ENCODE results near the gene BCL7C.
A peak's percentile ranks its signal among the peaks of the same experiment; 100 is the strongest.
"Not testable (repeated sequence)": the region's sequence is repeated elsewhere in the genome, so short reads cannot be mapped to it uniquely, and the experiment has no call there.

Gene BCL7C

DNA sequence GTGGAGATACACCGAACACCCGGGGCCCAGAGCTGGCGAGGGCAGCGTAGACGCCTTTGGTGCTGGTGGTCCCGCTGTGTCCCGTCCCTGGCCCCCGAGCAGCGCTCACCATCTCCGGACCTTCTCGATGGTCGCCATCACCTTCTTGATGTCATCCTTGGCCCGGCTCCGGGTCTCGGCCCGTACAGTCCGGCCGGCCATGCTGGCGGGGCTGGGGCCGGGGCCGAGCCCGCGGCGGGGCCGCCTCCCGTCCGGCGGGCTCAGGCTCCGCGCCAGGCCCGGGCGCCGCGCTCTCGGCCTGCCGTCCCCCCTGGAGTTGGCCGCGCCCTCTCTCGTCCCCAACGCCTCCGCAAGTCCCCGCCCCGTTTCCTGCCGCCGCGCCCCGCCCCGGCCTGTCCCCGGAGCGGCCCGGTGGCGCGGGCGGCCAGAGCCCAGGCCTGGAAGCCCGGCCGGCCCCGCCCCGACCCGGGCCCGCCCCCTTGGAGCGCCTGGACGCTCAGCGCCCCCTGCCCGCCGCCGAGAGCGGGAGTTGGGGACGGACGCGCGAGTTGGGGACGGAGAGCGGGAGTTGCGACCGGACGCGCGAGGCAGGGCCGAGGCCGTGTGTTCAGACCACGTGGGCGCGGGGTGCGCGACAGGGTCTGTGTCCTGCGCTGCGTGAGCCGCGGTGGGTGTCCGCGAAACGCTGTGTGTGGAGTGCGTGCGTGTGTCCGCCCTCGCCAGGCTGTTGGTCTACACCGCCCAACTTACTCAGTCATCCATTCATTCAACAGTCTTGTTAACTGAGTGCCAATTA is at the start of gene BCL7C:
Gene BCL7C (minus strand): TSS at position 334 of the 796 bp plus-strand sequence. CDS start 133 bp downstream, at position 201.
- peak; percentile 71 for DNase-seq (ENCODE audit: low read depth)

- DNase-seq (ENCODE audit: low read depth): no peak
Measured at GRCh38 chr16:30942426-30942806, 48.5 kb upstream of the BCL7C start.

- peak; percentile 45 for DNase-seq (ENCODE audit: low read depth)
Measured at GRCh38 chr16:30941600-30942425, 47.9 kb upstream of the BCL7C start.

DNA sequence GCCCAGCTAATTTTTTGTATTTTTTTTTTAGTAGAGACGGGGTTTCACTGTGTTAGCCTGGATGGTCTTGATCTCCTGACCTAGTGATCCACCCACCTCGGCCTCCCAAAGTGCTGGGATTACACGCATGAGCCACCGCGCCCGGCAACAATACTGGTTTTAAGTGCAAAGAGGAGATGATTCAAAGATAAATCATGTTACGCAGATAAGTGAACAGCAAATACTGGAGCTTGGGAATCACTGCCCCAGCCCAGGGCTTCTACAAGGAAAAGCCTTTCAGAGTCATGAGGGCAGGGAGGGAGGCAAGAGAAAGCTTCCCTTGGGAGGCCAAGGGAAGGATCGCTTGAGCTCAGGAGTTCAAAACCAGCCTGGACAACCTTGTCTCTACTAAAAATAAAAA is 45.7 kb upstream of the BCL7C start:
- DNase-seq (ENCODE audit: low read depth): not testable (repeated sequence)

- DNase-seq (ENCODE audit: low read depth): no peak
Measured at GRCh38 chr16:30937692-30938091, 43.8 kb upstream of the BCL7C start.

DNA sequence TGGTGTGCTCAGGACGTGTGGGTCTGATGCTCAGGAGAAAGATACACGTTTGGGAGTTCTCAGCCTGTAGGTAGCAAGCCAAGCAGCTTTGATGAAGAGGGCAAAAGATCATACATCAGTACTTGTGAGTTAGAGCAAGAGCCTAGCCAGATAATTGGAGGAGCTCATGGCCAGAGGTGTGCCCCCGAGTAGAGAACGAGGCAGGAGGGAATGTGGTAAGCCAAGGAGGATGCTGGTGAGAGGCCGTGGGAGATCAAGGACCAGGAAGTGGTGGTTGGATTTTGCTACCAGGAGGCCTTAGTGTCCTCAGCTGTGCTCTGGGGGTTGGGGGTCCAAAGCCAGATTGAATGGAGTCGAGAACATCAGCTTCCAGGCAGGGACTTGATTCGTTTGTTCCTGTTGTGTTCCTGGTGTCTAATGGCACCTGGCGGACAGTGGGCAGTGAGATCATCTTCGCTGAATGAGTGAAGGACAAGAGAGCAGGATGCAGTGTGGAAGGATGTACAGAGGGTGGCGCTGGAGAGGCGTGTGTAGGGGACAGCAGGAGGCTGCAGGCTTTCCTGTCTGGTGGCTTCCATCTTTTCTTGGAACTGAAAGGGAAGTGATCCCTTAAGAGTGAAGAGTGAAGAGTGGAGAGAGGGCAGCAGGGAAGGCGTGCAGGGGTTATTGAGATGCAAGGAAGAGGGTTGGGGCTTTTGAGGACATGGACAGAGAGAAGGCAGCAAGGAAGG is 41.1 kb upstream of the BCL7C start:
- no peak for DNase-seq (ENCODE audit: low read depth)

DNA sequence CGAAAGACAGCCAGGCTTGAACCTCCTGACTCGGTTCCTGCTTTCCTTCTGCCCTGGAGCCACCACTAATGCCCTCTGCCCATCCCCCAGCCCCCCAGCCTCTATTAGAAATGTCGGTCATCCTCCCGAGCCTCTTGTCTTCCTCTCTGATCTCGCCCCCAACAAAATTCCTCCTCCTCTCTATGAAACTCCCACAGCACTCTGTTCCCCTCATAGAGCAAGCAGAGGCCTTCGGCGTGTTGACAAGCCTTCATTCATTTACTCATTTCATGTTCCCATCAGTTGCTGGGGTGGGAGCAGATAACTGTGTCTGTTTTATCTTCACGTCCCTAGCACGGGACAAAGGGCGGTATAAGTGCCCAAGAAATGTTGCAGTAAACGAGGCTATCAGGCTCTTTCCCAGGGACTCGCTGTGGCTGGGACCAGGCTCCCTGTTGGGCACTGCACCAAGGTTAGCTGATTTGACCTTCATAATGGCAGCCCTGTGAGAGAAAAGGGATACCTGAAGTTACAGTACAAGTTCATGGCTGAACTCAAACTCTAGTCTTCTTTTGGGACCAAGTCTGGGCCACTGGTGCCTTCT is 37.3 kb upstream of the BCL7C start:
- no peak for DNase-seq (ENCODE audit: low read depth)

DNA sequence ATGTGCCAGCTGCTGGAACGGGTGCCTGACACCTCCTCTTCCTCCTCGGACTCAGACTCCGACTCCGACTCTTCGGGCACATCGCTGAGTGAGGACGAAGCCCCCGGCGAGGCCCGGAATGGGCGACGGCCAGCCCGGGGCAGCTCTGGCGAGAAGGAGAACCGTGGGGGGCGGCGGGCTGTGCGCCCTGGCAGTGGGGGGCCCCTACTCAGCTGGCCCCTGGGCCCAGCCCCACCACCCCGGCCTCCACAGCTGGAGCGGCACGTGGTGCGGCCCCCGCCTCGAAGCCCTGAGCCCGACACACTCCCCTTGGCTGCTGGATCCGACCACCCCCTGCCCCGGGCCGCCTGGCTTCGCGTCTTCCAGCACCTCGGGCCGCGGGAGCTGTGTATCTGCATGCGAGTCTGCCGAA is 36.3 kb upstream of the BCL7C start:
- DNase-seq (ENCODE audit: low read depth): no peak

- no peak for DNase-seq (ENCODE audit: low read depth)
Measured at GRCh38 chr16:30929167-30929566, 35.3 kb upstream of the BCL7C start.

GRCh38 chr16:30928390-30928789 is 34.5 kb upstream of the BCL7C start:
- no peak for DNase-seq (ENCODE audit: low read depth)

- no peak for DNase-seq (ENCODE audit: low read depth)
Measured at GRCh38 chr16:30927789-30928378, 34.0 kb upstream of the BCL7C start.

DNA sequence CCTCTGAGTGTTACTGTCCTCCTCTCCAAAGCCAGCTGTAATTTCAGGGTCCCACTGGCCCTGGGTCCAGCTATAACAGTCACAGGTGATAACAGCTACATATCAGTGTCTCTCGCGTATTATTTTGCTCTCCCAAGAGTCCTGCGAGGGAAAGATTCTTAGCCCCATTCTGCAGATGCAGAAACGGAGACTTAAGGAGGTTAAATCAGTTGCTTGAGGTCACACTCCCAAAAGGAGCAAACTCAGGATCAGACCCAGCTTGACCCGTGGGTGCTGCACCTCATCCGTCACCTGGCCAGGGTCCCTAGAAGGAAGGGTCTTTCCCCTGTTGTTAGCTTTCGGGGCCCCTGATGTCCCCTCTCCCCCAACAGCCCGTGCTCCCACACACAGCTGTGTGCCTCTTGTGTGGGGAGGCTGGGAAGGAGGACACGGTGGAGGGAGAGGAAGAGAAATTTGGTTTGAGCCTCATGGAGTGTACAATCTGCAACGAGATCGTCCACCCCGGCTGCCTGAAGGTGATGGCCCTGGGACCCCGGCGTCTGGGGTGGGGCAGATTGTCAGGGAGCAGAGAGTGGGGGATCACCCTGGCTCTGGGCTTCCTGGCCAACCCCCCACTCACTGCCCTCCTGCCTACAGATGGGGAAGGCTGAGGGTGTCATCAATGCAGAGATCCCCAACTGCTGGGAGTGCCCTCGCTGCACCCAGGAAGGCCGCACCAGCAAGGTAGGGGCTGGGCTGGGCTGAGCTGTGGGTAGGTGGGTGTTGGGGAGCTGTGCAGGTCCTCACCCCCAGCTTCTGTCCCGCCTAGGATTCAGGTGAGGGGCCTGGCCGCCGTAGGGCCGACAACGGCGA is 33.3 kb upstream of the BCL7C start:
- no peak for DNase-seq (ENCODE audit: low read depth)

- no peak for DNase-seq (ENCODE audit: low read depth)
Measured at GRCh38 chr16:30925995-30926811, 32.3 kb upstream of the BCL7C start.

DNA sequence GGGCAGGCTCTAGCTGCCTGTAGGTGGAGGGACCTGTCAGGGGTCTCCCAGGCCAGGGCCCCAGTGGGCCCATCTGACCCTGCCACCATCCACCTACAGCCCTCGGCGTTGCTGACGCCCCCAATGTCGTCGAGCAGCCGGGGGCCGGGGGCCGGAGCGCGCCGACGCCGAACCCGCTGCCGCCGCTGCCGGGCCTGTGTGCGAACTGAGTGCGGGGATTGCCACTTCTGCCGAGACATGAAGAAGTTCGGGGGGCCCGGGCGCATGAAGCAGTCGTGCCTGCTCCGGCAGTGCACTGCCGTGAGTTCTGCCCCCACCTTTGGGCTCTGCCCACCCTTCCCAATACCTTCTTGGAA is 31.7 kb upstream of the BCL7C start:
- DNase-seq (ENCODE audit: low read depth): no peak

DNA sequence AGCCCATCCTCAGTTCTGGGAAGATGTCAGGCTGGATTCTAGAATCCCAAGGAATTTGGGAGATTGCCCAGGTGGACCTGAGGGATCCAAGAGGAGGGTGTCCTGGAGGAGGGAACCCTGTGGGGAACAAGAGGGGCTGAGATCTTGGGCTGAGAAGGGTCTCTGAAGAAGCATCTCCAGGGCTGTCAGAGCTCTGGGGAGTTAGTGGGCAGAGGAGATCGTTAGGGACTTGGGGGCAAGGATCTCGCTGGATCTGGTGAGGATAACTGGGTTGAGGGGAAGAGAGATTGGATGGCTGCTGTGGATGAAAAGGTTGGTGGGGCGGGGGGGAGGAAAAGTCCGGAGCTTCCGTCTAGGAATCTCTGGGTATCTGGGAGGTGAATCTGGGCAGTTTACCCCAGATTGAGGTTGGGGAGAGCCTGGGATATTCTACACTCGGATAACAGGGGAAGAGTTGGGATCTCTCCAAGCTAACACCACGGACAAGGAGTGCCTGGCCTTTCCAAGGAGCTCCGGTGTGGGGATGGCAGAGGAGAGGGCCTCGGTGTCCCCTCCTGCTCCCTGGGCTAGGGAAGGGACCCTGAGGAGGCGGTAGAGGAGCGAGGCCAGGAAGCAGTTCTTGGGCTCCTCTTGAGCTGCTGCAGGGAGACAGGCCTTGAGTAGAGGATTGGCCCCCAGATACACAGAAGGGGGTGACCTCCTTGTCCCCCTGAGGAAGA is 31.2 kb upstream of the BCL7C start:
- DNase-seq (ENCODE audit: low read depth): no peak

- DNase-seq (ENCODE audit: low read depth): no peak
Measured at GRCh38 chr16:30924076-30924912, 30.4 kb upstream of the BCL7C start.

DNA sequence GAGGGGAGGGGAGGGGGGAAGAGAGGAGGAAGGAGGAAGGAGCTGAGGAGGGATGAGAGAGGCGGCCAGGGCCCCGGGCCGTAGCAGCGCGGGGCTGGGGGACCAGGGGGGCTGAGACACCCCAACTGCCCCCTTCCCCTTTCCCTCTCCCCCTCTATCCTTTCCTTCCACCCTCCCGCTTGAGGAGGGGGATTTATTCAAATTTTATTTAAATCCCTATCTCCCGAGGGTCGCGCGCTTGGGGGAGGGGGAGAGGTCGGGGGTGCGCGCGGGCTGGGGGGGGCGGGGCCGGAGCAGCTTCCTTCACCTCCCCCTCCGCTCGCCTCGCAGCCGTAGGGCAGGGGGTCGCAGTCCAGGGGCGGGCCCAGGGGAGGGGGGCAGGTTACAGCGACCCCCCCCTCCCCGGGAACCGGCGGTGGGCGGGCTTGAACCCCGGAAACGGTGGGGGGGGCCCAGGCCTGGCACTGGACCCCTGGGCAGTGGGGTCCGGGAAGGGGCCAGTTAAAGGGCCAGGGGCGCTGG is 29.7 kb upstream of the BCL7C start, which contains the start of gene FBXL19:
Gene FBXL19 (plus strand): TSS at position 19 of the 522 bp plus-strand sequence. CDS start 2,183 bp downstream, outside the sequence.
- no peak for DNase-seq (ENCODE audit: low read depth)

GRCh38 chr16:30922960-30923535 is 29.2 kb upstream of the BCL7C start:
- peak; percentile 92 for DNase-seq (ENCODE audit: low read depth)
